ENCODE measurements around the gene SLC22A23. TPM values are rescaled to one million over a fixed set of nuclear protein-coding genes. Genes with fewer than 3 reads are reported as not detected.

SLC22A23 gene
- total RNA-seq, 3 donors from 2014 or later, result 61.5 to 160 (median 74.7) TPM

GRCh38 chr6:3376893-3377535 is 79.8 kb downstream of the SLC22A23 start:
- Histone ChIP-seq H3K4me3 (no peak overlapping the region), H3K9me3 (no peaks in the 10 kb centered on the region), H3K4me1 (ENCODE audit: low read depth) (peaks cover 36% of the 10 kb centered on the region), H3K36me3 (ENCODE audit: low read depth) (no peaks in the 10 kb centered on the region)
- peak; percentile 39 for ATAC-seq
- intact Hi-C loops (cut with DNase I, micrococcal nuclease), result no loop called here
- no peak for DNase-seq
- no peak for TF ChIP-seq CTCF (IDR thresholded peaks at IDR 0.05)

GRCh38 chr6:3376064-3376463 is 80.8 kb downstream of the SLC22A23 start:
- Histone ChIP-seq H3K36me3 (ENCODE audit: low read depth) (no peaks in the 10 kb centered on the region), H3K4me1 (ENCODE audit: low read depth) (peaks cover 33% of the 10 kb centered on the region), H3K4me3 (no peak overlapping the region), H3K9me3 (no peaks in the 10 kb centered on the region)
- TF ChIP-seq CTCF (IDR thresholded peaks at IDR 0.05), result no peak
- no peak for ATAC-seq
- intact Hi-C loops (cut with DNase I, micrococcal nuclease), result no loop called here
- DNase-seq, result no peak

GRCh38 chr6:3373597-3374203 is 83.2 kb downstream of the SLC22A23 start:
- H3K36me3 ChIP-seq (ENCODE audit: low read depth), result no peaks in the 10 kb centered on the region
- TF ChIP-seq CTCF (IDR thresholded peaks at IDR 0.05), result no peak
- DNase-seq (no peak), ATAC-seq (peak; percentile 11)
- H3K4me3 ChIP-seq, result no peak overlapping the region
- H3K9me3 ChIP-seq, result no peaks in the 10 kb centered on the region
- H3K4me1 ChIP-seq (ENCODE audit: low read depth), result peaks cover 32% of the 10 kb centered on the region
- intact Hi-C loops (cut with DNase I, micrococcal nuclease), result no loop called here

GRCh38 chr6:3372912-3373554 is 83.8 kb downstream of the SLC22A23 start:
- ATAC-seq (peak; percentile 80), DNase-seq (peak in 2 of 3 donors; percentile 35 to 64)
- Histone ChIP-seq H3K36me3 (ENCODE audit: low read depth) (no peaks in the 10 kb centered on the region), H3K4me3 (no peak overlapping the region), H3K4me1 (ENCODE audit: low read depth) (peaks cover 30% of the 10 kb centered on the region), H3K9me3 (no peaks in the 10 kb centered on the region)
- no peak for TF ChIP-seq CTCF (IDR thresholded peaks at IDR 0.05)
- intact Hi-C loops (cut with DNase I, micrococcal nuclease), result no loop called here

- TF ChIP-seq CTCF (IDR thresholded peaks at IDR 0.05), result no peak
- ATAC-seq (peak; percentile 44), DNase-seq (peak; percentile 61 to 68 (median 68))
- Histone ChIP-seq H3K4me1 (ENCODE audit: low read depth) (peaks cover 24% of the 10 kb centered on the region), H3K9me3 (no peaks in the 10 kb centered on the region), H3K36me3 (ENCODE audit: low read depth) (no peaks in the 10 kb centered on the region), H3K4me3 (no peak overlapping the region)
- intact Hi-C loops (cut with DNase I, micrococcal nuclease), result no loop called here
Observed at GRCh38 chr6:3372184-3372846, 84.5 kb downstream of the SLC22A23 start.

All from mucosa of descending colon (tissue), 3 donors.